T-cell (primary cell): ENCODE measurements around the gene PPM1L. TPM values are rescaled to one million over a fixed set of nuclear protein-coding genes. Genes with fewer than 3 reads are reported as not detected.
"Not testable (repeated sequence)": the region's sequence is repeated elsewhere in the genome, so short reads cannot be mapped to it uniquely, and the experiment has no call there.

Experiments
- ATAC-seq, 4 experiments: fragments of 200-7000 bp in 3 of 4; fragments of 150-1000 bp in 1 of 4; cut with Tn5 transposase; replicated peaks in 1 of 4; 1 replicate in 3 of 4; 2 replicates in 1 of 4; pipeline ENCODE4 v1.10.0; 2021; ENCODE audit warnings: moderate library complexity in 3 of 4, mild to moderate bottlenecking in 2 of 4, moderate number of reproducible peaks in 1 of 4
- CTCF ChIA-PET, 2 donors: fragments of 300-600 bp; sonication (Branson Sonifier 250); formaldehyde crosslinking; loops; one replicate each; lab custom pipeline; 2022; ENCODE audit warnings: antibody characterized with exemption in 2 of 2; lab: Charles Lee
- POLR2A ChIA-PET, 2 donors: fragments of 300-600 bp; sonication (Branson Sonifier 250); formaldehyde crosslinking; loops; one replicate each; lab custom pipeline; 2022; ENCODE audit warnings: antibody characterized with exemption in 2 of 2; lab: Charles Lee
- DNase-seq, 35 experiments: peaks; one replicate each; pipeline versions ENCODE4 v3.0.0 to v3.0.0-alpha.2; 2013 to 2023
- H3K27ac ChIP-seq: one replicate; pipeline ENCODE4 v1.5.1; 2013; ENCODE audit warnings: low read length
- H3K27me3 ChIP-seq, 2 experiments: replicated peaks in 1 of 2; 1 replicate in 1 of 2; 2 replicates in 1 of 2; pipeline versions ENCODE4 v1.6.1 to v1.7.0; 2013; ENCODE audit warnings: low read length in 1 of 2, mixed read lengths in 1 of 2; ENCODE audit not compliant: control insufficient read depth in 2 of 2, insufficient read depth in 2 of 2; ENCODE audit errors: extremely low read depth in 1 of 2
- H3K36me3 ChIP-seq, 2 donors: 1 replicate in 1 of 2; 2 replicates in 1 of 2; pipeline versions ENCODE4 v1.6.1 to v1.7.0; 2013; ENCODE audit warnings: low read length in 1 of 2; ENCODE audit not compliant: control insufficient read depth in 2 of 2, insufficient read depth in 1 of 2; ENCODE audit errors: extremely low read depth in 1 of 2
- H3K4me1 ChIP-seq, 2 experiments: 1 replicate in 1 of 2; 2 replicates in 1 of 2; pipeline versions ENCODE4 v1.6.1 to v1.7.0; 2013; ENCODE audit warnings: low read length in 2 of 2, mixed read lengths in 1 of 2; ENCODE audit not compliant: insufficient read depth in 2 of 2, control insufficient read depth in 1 of 2; ENCODE audit errors: extremely low read depth in 1 of 2
- H3K4me3 ChIP-seq, 2 donors: 1 replicate in 1 of 2; 2 replicates in 1 of 2; pipeline versions ENCODE4 v1.5.1 to v1.7.0; 2013; ENCODE audit warnings: mild to moderate bottlenecking in 2 of 2, low read length in 1 of 2, moderate library complexity in 1 of 2; ENCODE audit not compliant: control insufficient read depth in 1 of 2; ENCODE audit errors: extremely low read depth in 1 of 2
- H3K9me3 ChIP-seq: 2 replicates; pipeline ENCODE4 v1.7.0; 2013
- H3K27ac Mint-ChIP-seq, 2 donors: one replicate each; pipeline ENCODE4 v1.8.0; 2020 to 2021; ENCODE audit warnings: mild to moderate bottlenecking in 2 of 2, mixed read lengths in 2 of 2
- H3K27me3 Mint-ChIP-seq, 2 donors: one replicate each; pipeline ENCODE4 v1.8.0; 2021 to 2022; ENCODE audit warnings: mixed read lengths in 2 of 2
- H3K36me3 Mint-ChIP-seq: one replicate; pipeline ENCODE4 v1.8.0; 2021; ENCODE audit warnings: mixed read lengths
- H3K4me1 Mint-ChIP-seq, 3 donors: one replicate each; pipeline ENCODE4 v1.8.0; 2020 to 2022; ENCODE audit warnings: mixed read lengths in 3 of 3, mild to moderate bottlenecking in 1 of 3
- H3K4me3 Mint-ChIP-seq, 3 donors: one replicate each; pipeline ENCODE4 v1.8.0; 2020 to 2022; ENCODE audit warnings: mild to moderate bottlenecking in 3 of 3, mixed read lengths in 3 of 3, moderate library complexity in 3 of 3
- H3K9me3 Mint-ChIP-seq, 3 donors: one replicate each; pipeline ENCODE4 v1.8.0; 2020 to 2022; ENCODE audit warnings: mixed read lengths in 3 of 3
- WGBS: methylation state at CpG from one replicate; pipeline ENCODE4 v1.1.5; 2013; ENCODE audit warnings: missing lambda C conversion rate; ENCODE audit not compliant: insufficient coverage; 5-methylcytosine and 5-hydroxymethylcytosine counted together
- total RNA-seq, 35 experiments: library from RNA in 6 of 35; stranded (reverse) in 6 of 35; fragments of 120-200 nt in 1 of 35; gene quantifications; one replicate each; pipeline versions ENCODE4 v1.2.1 to v1.2.4 and lab custom pipeline; 2013 to 2026

The PPM1L gene
- total RNA-seq, 5 donors from 2014 or later (not counting 1 experiment from before 2014, with no cell fraction given): 4.8 to 6.4 (median 5.7) TPM

- H3K36me3 ChIP-seq: no peaks in the 10 kb centered on the region
- H3K4me3 ChIP-seq: no peak overlapping the region
- Mint-ChIP-seq H3K36me3 (no peaks in the 10 kb centered on the region), H3K4me3 (no peak overlapping the region), H3K27ac (no peak overlapping the region), H3K9me3 (no peaks in the 10 kb centered on the region), H3K27me3 (no peaks in the 10 kb centered on the region), H3K4me1 (peaks cover 0 to 7% (median 4%) of the 10 kb centered on the region in 3 donors)
- ATAC-seq (no peak), DNase-seq (no peak)
- no peak overlapping the region for H3K27ac ChIP-seq
- no peaks in the 10 kb centered on the region for H3K27me3 ChIP-seq
- CTCF ChIA-PET: no interaction called here
- peaks cover 0 to 19% of the 10 kb centered on the region in 2 experiments for H3K4me1 ChIP-seq
- no peaks in the 10 kb centered on the region for H3K9me3 ChIP-seq
- POLR2A ChIA-PET: no interaction called here
Observed at GRCh38 chr3:160996811-160997210, 240.8 kb downstream of the PPM1L start.

- Histone ChIP-seq H3K4me3 (no peak overlapping the region), H3K36me3 (no peaks in the 10 kb centered on the region), H3K27me3 (no peaks in the 10 kb centered on the region), H3K4me1 (peaks cover 0 to 19% of the 10 kb centered on the region in 2 experiments), H3K9me3 (no peaks in the 10 kb centered on the region), H3K27ac (no peak overlapping the region)
- Mint-ChIP-seq H3K27me3 (no peaks in the 10 kb centered on the region), H3K9me3 (no peaks in the 10 kb centered on the region), H3K27ac (no peak overlapping the region), H3K36me3 (no peaks in the 10 kb centered on the region), H3K4me3 (no peak overlapping the region), H3K4me1 (peaks cover 0 to 7% (median 4%) of the 10 kb centered on the region in 3 donors)
- ATAC-seq (no peak), DNase-seq (no peak)
- ChIA-PET CTCF (no interaction called here), POLR2A (no interaction called here)
- WGBS: no CpG with 5 or more reads among the region's 1 CpG
Observed at GRCh38 chr3:160998581-160998980, 242.6 kb downstream of the PPM1L start.

DNA sequence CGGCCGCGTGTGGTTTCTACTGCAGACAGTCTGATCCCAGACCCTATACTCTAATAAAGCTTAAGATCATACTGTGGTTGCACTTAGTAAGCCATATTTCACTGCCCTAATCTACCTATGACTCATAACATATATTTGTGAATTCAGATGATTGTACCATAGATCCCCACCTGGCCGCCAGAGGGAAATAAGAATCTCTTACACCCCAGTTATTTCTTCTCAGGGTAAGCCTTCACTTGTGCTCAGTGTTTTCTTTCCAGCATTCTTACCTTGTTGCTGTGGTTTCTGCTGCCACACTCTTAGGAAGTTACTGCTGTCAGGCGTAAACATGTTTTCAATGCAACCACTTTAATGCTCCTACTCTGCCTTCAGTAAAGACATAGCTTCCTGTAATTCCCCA lies 243.2 kb downstream of the PPM1L start:
- peak in 2 of 4 experiments; percentile 27 to 31 for ATAC-seq
- H3K27ac Mint-ChIP-seq: no peak overlapping the region
- H3K36me3 ChIP-seq: no peaks in the 10 kb centered on the region

DNA sequence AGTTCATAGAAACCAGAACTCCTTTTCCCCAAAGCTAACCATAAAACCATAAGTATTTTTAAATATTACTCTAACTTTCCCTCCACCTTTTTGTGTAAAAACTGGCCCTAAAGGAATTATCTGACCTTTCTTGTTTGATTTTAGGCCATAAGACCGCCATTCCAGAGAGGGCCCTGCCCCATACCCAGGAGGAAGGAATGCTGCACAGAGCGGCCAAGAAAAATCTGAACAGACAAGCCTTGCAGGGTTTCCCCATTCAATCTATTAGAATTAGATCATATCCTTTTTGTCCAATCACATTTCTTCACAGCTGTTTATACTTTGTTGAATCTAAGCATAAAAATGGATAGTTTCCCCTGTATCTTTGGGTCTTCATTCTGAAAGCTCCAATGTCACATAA lies 252.1 kb downstream of the PPM1L start:
- H3K4me1 ChIP-seq: no peaks in the 10 kb centered on the region
- WGBS: 56% methylated on average over 1 of the region's 2 CpGs

More for the DNA sequence above, 243.2 kb downstream of the PPM1L start:
- Histone ChIP-seq H3K27me3 (no peaks in the 10 kb centered on the region), H3K4me3 (no peak overlapping the region), H3K4me1 (peaks cover 0 to 19% of the 10 kb centered on the region in 2 experiments), H3K9me3 (no peaks in the 10 kb centered on the region), H3K27ac (no peak overlapping the region)
- H3K36me3 Mint-ChIP-seq: no peaks in the 10 kb centered on the region
- no peaks in the 10 kb centered on the region for H3K27me3 Mint-ChIP-seq
- H3K4me1 Mint-ChIP-seq: peaks cover 0 to 7% (median 4%) of the 10 kb centered on the region in 3 donors
- DNase-seq: peak in 1 of 35 experiments; percentile 2
- CTCF ChIA-PET: no interaction called here
- 59% methylated on average over 5 of the region's 5 CpGs for WGBS
- H3K9me3 Mint-ChIP-seq: no peaks in the 10 kb centered on the region
- POLR2A ChIA-PET: no interaction called here
- H3K4me3 Mint-ChIP-seq: no peak overlapping the region

DNA sequence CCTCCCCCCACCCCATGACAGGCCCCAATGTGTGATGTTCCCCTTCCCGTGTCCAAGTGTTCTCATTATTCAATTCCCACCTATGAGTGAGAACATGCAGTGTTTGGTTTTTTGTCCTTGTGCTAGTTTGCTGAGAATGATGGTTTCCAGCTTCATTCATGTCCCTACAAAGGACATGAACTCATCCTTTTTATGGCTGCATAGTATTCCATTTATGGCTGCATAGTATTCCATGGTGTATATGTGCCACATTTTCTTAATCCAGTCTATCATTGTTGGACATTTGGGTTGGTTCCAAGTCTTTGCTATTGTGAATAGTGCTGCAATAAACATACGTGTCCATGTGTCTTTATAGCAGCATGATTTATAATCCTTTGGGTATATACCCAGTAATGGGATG lies 254.1 kb downstream of the PPM1L start:
- H3K4me3 Mint-ChIP-seq, H3K4me1 ChIP-seq, H3K27ac ChIP-seq, POLR2A ChIA-PET, DNase-seq, H3K27ac Mint-ChIP-seq, H3K4me1 Mint-ChIP-seq, H3K9me3 Mint-ChIP-seq, ATAC-seq, H3K36me3 ChIP-seq, H3K9me3 ChIP-seq, H3K27me3 Mint-ChIP-seq, H3K36me3 Mint-ChIP-seq, H3K27me3 ChIP-seq, CTCF ChIA-PET, H3K4me3 ChIP-seq: not testable (repeated sequence)
- no CpG with 5 or more reads among the region's 2 CpGs for WGBS

More for the DNA sequence above, 252.1 kb downstream of the PPM1L start:
- H3K4me1 Mint-ChIP-seq: no peaks in the 10 kb centered on the region
- H3K36me3 Mint-ChIP-seq: peaks cover 5% of the 10 kb centered on the region
- ATAC-seq (no peak), DNase-seq (no peak)
- Histone ChIP-seq H3K9me3 (no peaks in the 10 kb centered on the region), H3K36me3 (no peaks in the 10 kb centered on the region), H3K27me3 (no peaks in the 10 kb centered on the region), H3K4me3 (no peak overlapping the region), H3K27ac (no peak overlapping the region)
- ChIA-PET POLR2A (no interaction called here), CTCF (no interaction called here)
- no peaks in the 10 kb centered on the region for H3K27me3 Mint-ChIP-seq
- no peak overlapping the region for H3K27ac Mint-ChIP-seq
- H3K4me3 Mint-ChIP-seq: no peak overlapping the region
- peaks cover 3 to 9% (median 5%) of the 10 kb centered on the region in 3 donors for H3K9me3 Mint-ChIP-seq

- Histone ChIP-seq H3K27ac (no peak overlapping the region), H3K4me1 (no peaks in the 10 kb centered on the region), H3K9me3 (no peaks in the 10 kb centered on the region), H3K4me3 (no peak overlapping the region), H3K27me3 (no peaks in the 10 kb centered on the region), H3K36me3 (no peaks in the 10 kb centered on the region)
- Mint-ChIP-seq H3K9me3 (peaks cover 0 to 9% (median 0%) of the 10 kb centered on the region in 3 donors), H3K36me3 (no peaks in the 10 kb centered on the region), H3K27me3 (no peaks in the 10 kb centered on the region), H3K4me3 (no peak overlapping the region), H3K4me1 (no peaks in the 10 kb centered on the region), H3K27ac (no peak overlapping the region)
- 100% methylated on average over 1 of the region's 4 CpGs for WGBS
- CTCF ChIA-PET: no interaction called here
- no peak for DNase-seq
- no peak for ATAC-seq
- POLR2A ChIA-PET: no interaction called here
Observed at GRCh38 chr3:161014843-161015749, 259.1 kb downstream of the PPM1L start.
